HG02678 (cell line): ENCODE measurements around the gene APP.

Source experiments
- ATAC-seq: cut with Tn5 transposase; IDR thresholded peaks from one replicate; pipeline ENCODE4 v1.9.1; 2021; ENCODE audit warnings: mild to moderate bottlenecking, moderate library complexity; ENCODE audit not compliant: unreplicated experiment

The APP gene

DNA sequence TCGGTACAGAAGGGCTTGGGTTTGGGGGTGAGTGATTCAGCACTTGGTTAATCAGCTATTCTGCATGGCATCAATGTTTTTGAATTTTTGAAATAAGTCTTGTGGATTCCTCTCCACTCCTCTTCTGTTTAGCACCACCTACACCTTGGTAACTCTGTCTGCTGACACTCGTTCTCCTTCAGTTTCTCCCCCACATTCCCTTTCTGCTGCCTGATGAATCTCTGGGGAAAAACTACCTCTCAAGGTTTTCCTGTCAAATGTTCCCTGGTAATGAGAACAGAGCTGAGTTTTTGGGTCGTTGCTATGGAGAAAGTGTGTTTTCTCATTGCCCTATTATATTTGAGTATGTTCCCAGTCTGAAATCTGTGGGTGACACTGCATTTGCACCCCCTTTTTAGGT is 327.6 kb downstream of the APP start:
- no peak for ATAC-seq

DNA sequence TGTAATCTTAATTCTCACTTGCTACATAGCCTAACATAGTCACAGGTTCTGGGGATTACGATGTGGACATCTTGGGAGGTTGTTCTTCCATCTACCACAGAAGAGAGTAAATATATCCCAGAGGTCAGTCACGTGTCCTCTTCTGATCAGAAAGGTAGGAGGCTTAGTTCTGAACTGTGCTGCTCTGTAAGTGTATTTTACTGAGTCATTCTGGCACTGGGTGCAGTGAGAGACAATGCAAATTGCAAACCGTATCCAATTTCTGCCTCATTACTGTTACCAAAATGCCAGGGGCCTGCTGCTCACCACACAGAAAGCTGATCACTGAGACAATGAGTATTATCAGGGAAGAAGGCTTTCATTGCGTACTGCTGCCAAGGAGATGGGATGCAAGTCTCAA is 331.8 kb downstream of the APP start:
- ATAC-seq = no peak

DNA sequence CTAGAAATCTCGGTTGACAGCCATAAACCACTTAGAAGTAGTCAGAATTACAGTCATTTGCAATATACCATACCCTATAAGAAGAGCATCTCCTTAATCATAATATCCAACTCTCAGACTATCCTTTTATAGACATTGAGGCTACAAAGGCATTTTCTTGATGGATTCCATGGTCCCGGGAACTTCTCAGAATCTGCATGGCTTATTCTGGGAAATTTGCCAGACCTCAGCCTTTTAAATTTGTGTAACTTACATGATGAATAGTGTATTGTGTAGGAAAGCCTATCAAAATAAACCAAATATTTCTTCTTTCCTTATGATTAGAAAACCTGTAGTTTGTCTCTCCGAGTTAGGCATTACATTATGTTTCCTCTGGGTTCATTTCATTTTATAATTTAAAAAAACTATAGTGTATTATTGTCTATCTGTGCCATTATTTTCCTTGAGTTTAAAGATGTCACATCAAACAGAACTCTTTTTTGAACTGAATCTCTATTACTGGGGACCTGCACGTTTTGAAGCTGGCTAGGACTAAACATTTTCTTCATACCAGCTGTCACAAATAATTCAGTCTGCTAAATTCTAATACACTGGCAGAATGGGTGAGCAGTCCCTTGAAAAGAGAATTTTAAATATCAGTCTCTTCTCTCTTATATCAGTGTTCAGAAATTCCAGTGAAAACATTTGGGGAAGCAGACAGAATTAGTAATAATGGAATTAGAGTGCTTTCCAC is 332.9 kb downstream of the APP start:
- ATAC-seq = no peak

- no peak for ATAC-seq
Measured at GRCh38 chr21:25836396-25836795, 334.2 kb downstream of the APP start.

DNA sequence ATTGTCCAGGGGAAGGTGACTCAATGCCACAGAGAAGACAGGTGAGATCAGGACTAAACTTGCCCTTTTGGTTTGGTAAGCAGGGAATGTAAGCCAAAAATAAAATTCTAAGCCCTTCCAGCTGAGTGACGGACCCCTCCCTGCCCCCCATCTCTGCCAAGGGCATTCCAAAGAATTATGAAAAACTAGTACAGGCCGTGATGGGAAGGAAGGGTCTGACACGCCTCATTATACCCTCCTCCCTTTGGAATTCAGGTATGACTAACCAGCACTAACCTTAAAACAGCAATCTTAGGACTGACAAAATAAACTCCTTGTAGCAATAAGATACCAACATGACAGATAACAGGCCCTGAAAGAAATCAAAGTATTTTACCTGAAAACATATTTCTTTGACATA is 336.2 kb downstream of the APP start:
- no peak for ATAC-seq

GRCh38 chr21:25831300-25831960 is 339.1 kb downstream of the APP start:
- ATAC-seq = no peak
